HG02938 (cell line): Measurements from ENCODE around the gene TEX50.
A peak's percentile ranks its signal among the peaks of the same experiment; 100 is the strongest.
"Not testable (repeated sequence)": the region's sequence is repeated elsewhere in the genome, so short reads cannot be mapped to it uniquely, and the experiment has no call there.

Experiments
- ATAC-seq: cut with Tn5 transposase; IDR thresholded peaks from one replicate; pipeline ENCODE4 v1.9.1; 2021; ENCODE audit warnings: mild to moderate bottlenecking, moderate library complexity; ENCODE audit not compliant: unreplicated experiment

TEX50 gene, protein sequence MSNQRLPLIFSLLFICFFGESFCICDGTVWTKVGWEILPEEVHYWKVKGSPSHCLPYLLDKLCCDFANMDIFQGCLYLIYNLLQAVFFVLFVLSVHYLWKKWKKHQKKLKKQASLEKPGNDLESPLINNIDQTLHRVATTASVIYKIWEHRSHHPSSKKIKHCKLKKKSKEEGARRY

DNA sequence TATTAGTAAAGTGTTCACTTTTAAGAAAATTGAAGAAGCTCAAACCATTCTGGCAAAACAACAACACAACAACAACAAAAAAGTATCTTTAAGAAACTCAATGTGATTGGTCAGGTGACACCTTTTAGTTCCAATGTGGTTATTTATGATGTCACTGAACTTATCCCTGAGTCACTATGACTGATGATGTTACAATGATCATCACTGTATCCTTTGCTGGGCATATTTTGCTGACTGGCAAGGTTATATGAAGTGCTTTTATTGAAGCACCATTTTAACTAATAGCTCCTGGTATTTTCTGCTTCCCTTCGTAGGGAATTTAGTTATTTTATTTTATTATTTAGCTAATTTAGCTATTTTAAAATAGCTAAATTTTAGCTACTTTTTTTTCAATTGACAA lies at the start of gene TEX50:
TEX50 (plus strand) TSS at position 223 of the 400 bp plus-strand sequence. CDS start 184 bp downstream, outside the sequence.
- no peak for ATAC-seq

GRCh38 chr1:173590557-173590956 lies 44.6 kb upstream of the TEX50 start:
- ATAC-seq: no peak

GRCh38 chr1:173591138-173591537 lies 44.0 kb upstream of the TEX50 start:
- ATAC-seq: not testable (repeated sequence)

GRCh38 chr1:173596097-173596825 lies 38.9 kb upstream of the TEX50 start:
- no peak for ATAC-seq

DNA sequence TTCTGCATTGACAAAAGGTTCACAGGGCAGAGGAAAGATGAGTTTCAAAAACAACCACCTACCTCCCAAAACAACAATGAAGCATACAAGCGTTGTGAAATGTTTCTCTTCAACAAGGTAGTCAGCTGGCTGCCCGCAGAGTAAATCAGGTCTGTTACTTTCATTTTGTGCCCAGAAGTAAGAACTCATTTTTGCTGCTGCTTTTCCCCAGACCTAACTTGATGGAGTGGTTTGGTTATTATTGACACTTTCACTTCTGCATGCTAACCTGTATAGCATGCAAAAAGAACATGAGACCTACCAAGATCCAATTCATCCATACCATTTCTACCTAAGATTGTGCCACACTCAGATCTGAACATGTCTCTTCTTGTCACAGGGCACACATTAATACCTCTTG lies 33.5 kb upstream of the TEX50 start:
- peak; percentile 72 for ATAC-seq

DNA sequence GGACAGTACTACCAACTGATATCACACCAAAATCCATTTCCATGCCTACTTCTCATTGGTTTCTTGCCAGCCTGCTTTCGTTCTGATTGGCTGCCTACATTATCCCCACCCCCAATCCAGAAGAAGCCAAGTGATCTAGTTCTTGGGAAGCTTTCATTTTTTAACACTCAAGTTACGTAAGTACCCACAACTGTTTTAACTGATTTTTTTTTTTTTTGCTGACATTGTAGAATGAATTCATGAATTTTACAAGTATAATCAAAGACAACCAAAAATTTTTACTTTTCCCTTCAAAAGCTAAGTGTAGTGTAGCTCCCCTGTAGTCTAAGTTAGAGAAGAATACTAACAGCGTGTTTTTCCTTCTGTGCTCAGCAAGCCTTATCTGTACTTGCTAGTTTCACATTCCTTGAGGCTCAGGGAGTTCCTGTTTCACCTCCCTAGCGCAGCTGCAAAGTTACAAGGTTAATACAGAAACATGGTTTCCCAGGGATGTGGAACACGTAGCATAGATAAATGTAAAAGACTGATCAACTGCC lies 32.0 kb upstream of the TEX50 start, which contains the start of gene SLC9C2:
SLC9C2 (minus strand) TSS at position 17 of the 536 bp plus-strand sequence. CDS start 1,296 bp downstream, outside the sequence.
- ATAC-seq: no peak

GRCh38 chr1:173608503-173609216 lies 26.5 kb upstream of the TEX50 start:
- ATAC-seq: no peak

DNA sequence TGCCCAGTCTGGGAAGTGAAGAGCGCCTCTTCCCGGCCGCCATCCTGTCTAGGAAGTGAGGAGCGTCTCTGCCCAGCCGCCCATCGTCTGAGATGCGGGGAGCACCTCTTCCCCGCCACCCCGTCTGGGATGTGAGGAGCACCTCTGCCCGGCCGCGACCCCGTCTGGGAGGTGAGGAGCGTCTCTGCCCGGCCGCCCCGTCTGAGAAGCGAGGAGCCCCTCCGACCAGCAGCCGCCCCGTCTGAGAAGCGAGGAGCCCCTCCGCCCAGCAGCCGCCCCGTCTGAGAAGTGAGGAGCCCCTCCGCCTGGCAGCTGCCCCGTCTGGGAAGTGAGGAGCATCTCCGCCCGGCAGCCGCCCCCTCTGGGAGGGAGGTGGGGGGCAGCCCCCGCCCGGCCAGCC lies 22.1 kb upstream of the TEX50 start:
- not testable (repeated sequence) for ATAC-seq

DNA sequence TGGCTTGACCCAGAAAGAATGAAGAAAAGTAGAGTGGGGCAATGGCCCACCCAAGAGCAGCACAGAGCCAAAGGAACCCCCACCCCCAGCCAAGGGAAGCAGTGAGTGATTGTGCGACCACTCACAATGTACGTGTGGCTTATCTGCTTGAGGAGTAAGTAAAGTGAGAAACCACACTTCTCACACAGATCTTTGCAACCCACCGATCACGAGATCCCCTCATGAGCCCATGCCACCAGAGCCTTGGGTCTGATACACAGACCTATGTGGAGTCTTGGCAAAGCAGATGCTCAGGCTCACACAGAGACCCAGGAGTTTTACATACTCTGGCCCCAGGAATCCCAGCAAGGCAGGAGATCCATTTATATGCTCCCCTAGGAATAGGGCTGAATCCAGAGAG lies 18.3 kb upstream of the TEX50 start:
- no peak for ATAC-seq

DNA sequence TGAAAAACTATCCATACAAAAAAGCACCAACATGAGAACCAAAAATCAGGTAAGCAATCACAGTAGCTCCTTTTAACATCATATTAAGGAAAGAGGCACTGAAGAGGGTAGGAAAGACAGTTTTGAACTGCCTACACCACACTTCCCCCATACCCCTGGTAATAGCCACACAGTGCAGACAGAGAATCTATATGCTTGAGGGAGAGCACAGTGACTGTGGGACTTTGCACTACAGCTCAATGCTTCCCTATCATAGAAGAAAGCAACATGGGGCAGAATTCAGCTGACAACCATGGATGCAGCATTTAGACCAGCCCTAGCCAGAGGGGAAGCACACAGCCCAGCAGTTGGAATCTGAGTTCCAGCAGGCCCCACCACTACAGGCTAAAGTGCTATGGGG lies 7.9 kb upstream of the TEX50 start:
- no peak for ATAC-seq

GRCh38 chr1:173628888-173629287 lies 6.2 kb upstream of the TEX50 start:
- no peak for ATAC-seq

DNA sequence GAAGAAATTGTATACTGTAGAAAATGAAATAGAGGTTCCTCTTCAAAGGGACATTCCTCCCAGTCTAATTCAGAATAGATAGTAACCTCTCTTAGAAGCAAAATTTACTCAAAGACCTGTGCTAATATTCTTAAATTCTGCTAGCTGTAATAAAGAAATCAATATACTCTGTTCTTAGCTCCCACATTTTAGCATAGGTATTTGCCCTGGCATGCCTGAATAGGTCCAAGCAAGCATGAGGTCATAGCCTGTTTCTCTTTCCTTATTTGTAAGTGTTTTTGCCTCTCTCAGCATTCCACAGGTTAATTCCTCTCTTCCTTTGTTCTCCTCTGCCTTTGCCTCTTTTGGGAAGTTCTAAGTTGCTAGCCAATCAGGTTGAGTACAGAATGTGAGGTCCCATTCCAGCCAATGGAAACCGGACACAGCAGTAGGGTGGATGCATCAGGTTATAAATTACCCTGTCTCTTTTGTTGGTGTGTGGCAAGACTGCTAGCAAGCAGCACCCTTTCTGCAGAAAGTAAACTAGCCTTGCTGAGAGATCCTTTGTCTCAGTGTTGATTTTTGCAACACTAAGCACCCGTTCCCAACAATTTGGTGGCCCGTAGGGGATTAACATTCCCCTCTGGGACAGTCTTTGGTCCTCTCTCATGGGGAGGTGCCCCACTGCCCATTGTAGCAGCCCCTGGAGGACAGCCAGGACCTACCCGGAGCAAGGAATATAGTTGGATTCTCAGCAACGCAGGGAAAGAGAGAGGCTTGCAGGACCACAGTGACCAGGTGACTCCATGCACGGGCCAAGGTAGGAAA lies 2.3 kb downstream of the TEX50 start:
- ATAC-seq: not testable (repeated sequence)

GRCh38 chr1:173638043-173639021 lies 3.2 kb downstream of the TEX50 start:
- ATAC-seq: no peak

DNA sequence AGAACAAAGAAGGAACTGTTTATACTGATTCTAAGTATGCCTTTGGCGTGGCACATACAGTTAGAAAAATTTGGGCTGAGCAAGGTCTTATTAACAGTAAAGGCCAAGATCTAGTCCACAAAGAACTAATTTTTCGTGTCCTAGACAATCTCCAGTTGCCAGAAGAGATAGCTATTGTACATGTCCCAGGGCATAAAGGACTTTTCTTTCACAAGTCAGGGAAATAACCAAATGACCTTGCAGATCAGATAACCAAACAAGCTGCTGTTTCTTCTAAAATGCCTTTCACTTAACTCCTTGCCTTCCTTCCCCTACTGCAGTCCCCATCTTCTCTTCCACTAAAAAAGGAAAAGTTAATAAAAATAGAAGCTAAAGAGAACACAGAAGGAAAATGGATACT lies 4.0 kb downstream of the TEX50 start:
- no peak for ATAC-seq

DNA sequence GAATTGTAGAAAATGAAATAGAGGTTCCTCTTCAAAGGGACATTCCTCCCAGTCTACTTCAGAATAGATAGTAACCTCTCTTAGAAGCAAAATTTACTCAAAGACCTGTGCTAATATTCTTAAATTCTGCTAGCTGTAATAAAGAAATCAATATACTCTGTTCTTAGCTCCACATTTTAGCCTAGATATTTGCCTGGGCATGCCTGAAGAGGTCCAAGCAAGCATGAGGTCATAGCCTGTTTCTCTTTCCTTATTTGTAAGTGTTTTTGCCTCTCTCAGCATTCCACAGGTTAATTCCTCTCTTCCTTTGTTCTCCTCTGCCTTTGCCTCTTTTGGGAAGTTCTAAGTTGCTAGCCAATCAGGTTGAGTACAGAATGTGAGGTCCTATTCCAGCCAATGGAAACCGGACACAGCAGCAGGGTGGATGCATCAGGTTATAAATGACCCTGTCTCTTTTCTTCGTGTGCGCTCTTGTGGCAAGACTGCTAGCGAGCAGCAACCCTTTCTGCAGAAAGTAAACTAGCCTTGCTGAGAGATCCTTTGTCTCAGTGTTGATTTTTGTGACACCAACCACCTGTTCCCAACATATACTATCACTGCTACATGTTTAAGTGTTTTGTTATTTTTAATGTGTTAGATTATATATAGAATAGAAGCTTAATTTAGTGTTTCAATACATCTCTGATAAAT lies 7.5 kb downstream of the TEX50 start:
- not testable (repeated sequence) for ATAC-seq

- ATAC-seq: no peak
Measured at GRCh38 chr1:173646656-173647055, 11.5 kb downstream of the TEX50 start.

DNA sequence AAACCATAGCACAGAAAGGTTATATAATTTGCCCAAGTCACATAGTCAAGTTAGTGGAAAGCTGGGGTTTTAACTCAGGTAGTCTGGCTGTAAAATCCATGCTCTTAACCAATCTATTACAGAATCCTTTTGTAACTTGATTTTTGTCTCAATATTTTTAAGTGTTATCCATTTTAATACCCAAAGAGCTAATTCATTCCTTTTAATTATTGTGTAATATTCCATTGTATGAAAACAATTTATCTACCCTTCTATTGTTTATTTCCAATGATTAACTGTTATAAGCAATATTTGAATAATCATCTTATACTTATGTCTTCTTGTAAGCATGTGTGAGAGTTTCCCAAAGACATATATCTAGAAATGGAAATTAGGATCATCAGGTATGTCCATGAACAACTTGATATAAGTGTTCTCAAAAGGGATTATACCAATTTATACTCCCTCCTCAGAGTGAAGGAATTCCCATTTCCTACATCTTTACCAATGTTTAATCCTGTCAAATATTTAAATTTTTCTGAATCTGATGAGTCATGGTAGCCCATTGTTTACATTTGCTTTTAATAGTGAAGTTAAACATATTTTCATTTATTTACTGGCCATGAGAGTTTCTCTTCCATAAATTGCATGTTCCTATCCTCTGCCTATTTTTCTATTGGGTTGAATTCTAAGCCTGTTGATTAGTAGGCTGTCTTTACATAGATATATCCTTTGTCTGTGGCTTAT lies 13.9 kb downstream of the TEX50 start:
- no peak for ATAC-seq

DNA sequence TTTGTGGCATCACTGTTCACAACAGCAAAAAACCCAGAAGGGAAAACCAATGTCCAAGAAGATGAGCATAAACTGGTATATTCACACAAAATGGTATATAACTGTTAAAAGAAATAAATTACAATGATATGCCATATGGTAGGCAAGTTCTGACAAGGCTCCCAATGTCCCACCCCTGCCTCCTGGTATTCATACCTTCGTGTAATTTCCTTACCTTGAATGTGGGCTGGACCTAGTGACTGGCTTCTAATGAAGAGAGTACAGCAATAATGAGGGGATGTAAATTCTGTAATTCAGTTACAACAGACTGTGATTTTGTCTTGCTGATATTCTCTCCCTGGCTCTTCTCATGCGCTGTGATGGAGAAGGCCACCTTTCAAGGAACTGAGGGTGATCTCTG lies 25.2 kb downstream of the TEX50 start:
- no peak for ATAC-seq
